Stimulated activated CD4-positive, alpha-beta T cell treated with anti-CD3 and anti-CD28 coated beads, Interleukin-4, amount 100 ng/mL, for 48 hours (primary cell): ENCODE results near the gene OGT.
"Not testable (repeated sequence)": the region's sequence is repeated elsewhere in the genome, so short reads cannot be mapped to it uniquely, and the experiment has no call there.

Source experiments
- DNase-seq, 2 donors: peaks; one replicate each; pipeline ENCODE4 v3.0.0-alpha.2; 2020; ENCODE audit warnings: low read depth in 2 of 2

OGT gene

GRCh38 chrX:71540801-71541200, 7.9 kb downstream of the OGT start:
- no peak for DNase-seq

- DNase-seq, result no peak
Observed at GRCh38 chrX:71541210-71542022, 8.5 kb downstream of the OGT start.

- DNase-seq, result no peak
Observed at GRCh38 chrX:71542411-71542810, 9.5 kb downstream of the OGT start.

GRCh38 chrX:71542825-71543224, 9.9 kb downstream of the OGT start:
- DNase-seq, result no peak

- DNase-seq, result no peak
Observed at GRCh38 chrX:71543316-71543715, 10.4 kb downstream of the OGT start.

- DNase-seq, result no peak
Observed at GRCh38 chrX:71545364-71545763, 12.5 kb downstream of the OGT start.

GRCh38 chrX:71546879-71547278, 14.0 kb downstream of the OGT start:
- DNase-seq, result no peak

- no peak for DNase-seq
Observed at GRCh38 chrX:71547339-71547738, 14.4 kb downstream of the OGT start.

- DNase-seq, result no peak
Observed at GRCh38 chrX:71549986-71550385, 17.1 kb downstream of the OGT start.

- DNase-seq, result no peak
Observed at GRCh38 chrX:71550578-71550977, 17.7 kb downstream of the OGT start.

- DNase-seq, result no peak
Observed at GRCh38 chrX:71556036-71556435, 23.1 kb downstream of the OGT start.

GRCh38 chrX:71558920-71559319, 26.0 kb downstream of the OGT start:
- no peak for DNase-seq

GRCh38 chrX:71559773-71560172, 26.9 kb downstream of the OGT start:
- DNase-seq, result not testable (repeated sequence)

- DNase-seq, result no peak
Observed at GRCh38 chrX:71563921-71564320, 31.0 kb downstream of the OGT start.

GRCh38 chrX:71565474-71566041, 32.7 kb downstream of the OGT start:
- no peak for DNase-seq

- DNase-seq, result not testable (repeated sequence)
Observed at GRCh38 chrX:71571390-71571789, 38.5 kb downstream of the OGT start.

GRCh38 chrX:71573590-71573989, 40.7 kb downstream of the OGT start:
- DNase-seq, result no peak

- no peak for DNase-seq
Observed at GRCh38 chrX:71577682-71578081, 44.8 kb downstream of the OGT start.

GRCh38 chrX:71578253-71579135, 45.6 kb downstream of the OGT start, which contains the start of gene GCNA:
Gene GCNA, plus strand, starts transcription at chrX:71578437. Its CDS starts 2,385 bp downstream, at chrX:71580822.
- DNase-seq, result no peak

- no peak for DNase-seq
Observed at GRCh38 chrX:71579136-71579989, 46.5 kb downstream of the OGT start.

- no peak for DNase-seq
Observed at GRCh38 chrX:71579990-71580380, 47.1 kb downstream of the OGT start.
